Fibroblast of lung (primary cell): ENCODE results near the gene OLFM1. TPM values are rescaled to one million over a fixed set of nuclear protein-coding genes. Genes with fewer than 3 reads are reported as not detected.

Source experiments
- DNase-seq, 2 donors: peaks; one replicate each; pipeline versions ENCODE4 v3.0.0 to v3.0.0-alpha.2; 2010; ENCODE audit warnings: low read depth in 2 of 2
- H2AFZ ChIP-seq: 2 replicates; pipeline ENCODE4 v1.5.1; 2012; ENCODE audit warnings: low read length, control low read depth, inconsistent platforms
- H3K27ac ChIP-seq: 2 replicates; pipeline ENCODE4 v1.5.1; 2011; ENCODE audit warnings: low read length, control low read depth; ENCODE audit not compliant: insufficient read depth
- H3K27me3 ChIP-seq: 2 replicates; pipeline ENCODE4 v1.5.1; 2011; ENCODE audit warnings: mild to moderate bottlenecking, low read length; ENCODE audit not compliant: control insufficient read depth, insufficient read depth
- H3K36me3 ChIP-seq: 2 replicates; pipeline ENCODE4 v1.5.1; 2011; ENCODE audit warnings: low read length; ENCODE audit not compliant: control insufficient read depth, insufficient read depth
- H3K4me1 ChIP-seq: 2 replicates; pipeline ENCODE4 v1.5.1; 2011; ENCODE audit warnings: low read length; ENCODE audit not compliant: control insufficient read depth, insufficient read depth; ENCODE audit errors: extremely low read depth
- H3K4me2 ChIP-seq: 2 replicates; pipeline ENCODE4 v1.5.1; 2011; ENCODE audit warnings: low read length, control low read depth; ENCODE audit not compliant: insufficient read depth; ENCODE audit errors: extremely low read depth
- H3K4me3 ChIP-seq, 4 experiments: fragments of 200-600 bp in 1 of 4; sonication (generic) in 1 of 4; replicated peaks in 1 of 4; 2 replicates each; pipeline ENCODE4 v1.5.1; 2011 to 2016; ENCODE audit warnings: low read length in 4 of 4, low read depth in 3 of 4, mild to moderate bottlenecking in 3 of 4, control low read depth in 2 of 4, inconsistent platforms in 1 of 4, mixed read lengths in 1 of 4; ENCODE audit not compliant: insufficient read depth in 1 of 4; ENCODE audit errors: control extremely low read depth in 1 of 4
- H3K79me2 ChIP-seq: 2 replicates; pipeline ENCODE4 v1.5.1; 2012; ENCODE audit warnings: mild to moderate bottlenecking, low read length, inconsistent platforms; ENCODE audit not compliant: control insufficient read depth, insufficient read depth
- H3K9ac ChIP-seq: 2 replicates; pipeline ENCODE4 v1.5.1; 2011; ENCODE audit warnings: mild to moderate bottlenecking, low read length, control low read depth; ENCODE audit not compliant: insufficient read depth
- H3K9me3 ChIP-seq: 2 replicates; pipeline ENCODE4 v1.5.1; 2012; ENCODE audit warnings: low read depth, low read length; ENCODE audit not compliant: control insufficient read depth, insufficient read depth
- H4K20me1 ChIP-seq: 2 replicates; pipeline ENCODE4 v1.5.1; 2011; ENCODE audit warnings: low read length; ENCODE audit not compliant: control insufficient read depth, insufficient read depth; ENCODE audit errors: extremely low read depth
- CTCF ChIP-seq, 2 donors: IDR thresholded peaks in 1 of 2; conservative IDR thresholded peaks in 1 of 2; 1 replicate in 1 of 2; 2 replicates in 1 of 2; pipeline ENCODE4 v1.5.1; 2011 to 2012; ENCODE audit warnings: low read length in 2 of 2, control low read depth in 1 of 2, inconsistent platforms in 1 of 2, low read depth in 1 of 2, mild to moderate bottlenecking in 1 of 2
- EZH2 ChIP-seq: IDR thresholded peaks from 2 replicates; pipeline ENCODE4 v1.5.1; 2012; ENCODE audit warnings: low read length, control low read depth, mild to moderate bottlenecking; ENCODE audit errors: missing control alignments
- polyA plus RNA-seq, 2 donors: library from polyadenylated mRNA; depleted of rRNA in 1 of 2; stranded (reverse) in 1 of 2; unstranded in 1 of 2; fragments of >200 nt; gene quantifications; 2 replicates each; pipeline ENCODE4 v1.2.1, GENCODE V29; 2011 to 2012; ENCODE audit warnings: missing spikeins in 1 of 2
- total RNA-seq: library from RNA; depleted of rRNA; stranded (reverse); fragments of >200 nt; gene quantifications from 2 replicates; pipeline ENCODE4 v1.2.1, GENCODE V29; 2014

The OLFM1 gene
- total and polyA plus RNA-seq, 2 donors (not counting 1 experiment from before 2014, with no cell fraction given) = 2.0 to 7.6 TPM

GRCh38 chr9:135095470-135096407 lies 8.3 kb downstream of the OLFM1 start:
- H3K27me3 ChIP-seq = no peaks in the 10 kb centered on the region
- no peaks in the 10 kb centered on the region for H3K4me1 ChIP-seq
- no peak for DNase-seq
- no peak overlapping the region for H3K4me2 ChIP-seq
- H2AFZ ChIP-seq = no peak overlapping the region
- no peaks in the 10 kb centered on the region for H3K9me3 ChIP-seq
- TF ChIP-seq CTCF (conservative IDR thresholded peaks at IDR 0.05 in 1 of 2, IDR thresholded peaks at IDR 0.05 in 1 of 2; ENCODE audit: low read depth in 1 of 2, low read length in 2 of 2) (no peak), EZH2 (no peak)
- no peak overlapping the region for H3K27ac ChIP-seq
- no peaks in the 10 kb centered on the region for H3K36me3 ChIP-seq
- no peak overlapping the region for H3K4me3 ChIP-seq
- H4K20me1 ChIP-seq = no peaks in the 10 kb centered on the region
- no peaks in the 10 kb centered on the region for H3K79me2 ChIP-seq
- no peak overlapping the region for H3K9ac ChIP-seq

- no peaks in the 10 kb centered on the region for H3K9me3 ChIP-seq
- no peak overlapping the region for H3K4me3 ChIP-seq
- H3K4me2 ChIP-seq = no peak overlapping the region
- H3K36me3 ChIP-seq = no peaks in the 10 kb centered on the region
- no peak overlapping the region for H3K27ac ChIP-seq
- no peak overlapping the region for H3K9ac ChIP-seq
- H3K4me1 ChIP-seq = no peaks in the 10 kb centered on the region
- DNase-seq = no peak
- H3K27me3 ChIP-seq = no peaks in the 10 kb centered on the region
- TF ChIP-seq CTCF (conservative IDR thresholded peaks at IDR 0.05 in 1 of 2, IDR thresholded peaks at IDR 0.05 in 1 of 2; ENCODE audit: low read depth in 1 of 2, low read length in 2 of 2) (no peak), EZH2 (no peak)
- no peaks in the 10 kb centered on the region for H4K20me1 ChIP-seq
- no peak overlapping the region for H2AFZ ChIP-seq
- H3K79me2 ChIP-seq = no peaks in the 10 kb centered on the region
These were observed 9.0 kb downstream of the OLFM1 start for GRCh38 chr9:135096408-135096895.

- H2AFZ ChIP-seq = no peak overlapping the region
- DNase-seq = no peak
- TF ChIP-seq CTCF (conservative IDR thresholded peaks at IDR 0.05 in 1 of 2, IDR thresholded peaks at IDR 0.05 in 1 of 2; ENCODE audit: low read depth in 1 of 2, low read length in 2 of 2) (no peak), EZH2 (no peak)
These were observed 11.1 kb downstream of the OLFM1 start for GRCh38 chr9:135098400-135099105.

More at GRCh38 chr9:135098400-135099105, 11.1 kb downstream of the OLFM1 start:
- H3K9me3 ChIP-seq = no peaks in the 10 kb centered on the region
- no peaks in the 10 kb centered on the region for H3K36me3 ChIP-seq
- H4K20me1 ChIP-seq = no peaks in the 10 kb centered on the region
- no peak overlapping the region for H3K9ac ChIP-seq
- no peaks in the 10 kb centered on the region for H3K79me2 ChIP-seq
- no peak overlapping the region for H3K4me3 ChIP-seq
- no peaks in the 10 kb centered on the region for H3K27me3 ChIP-seq
- H3K4me2 ChIP-seq = no peak overlapping the region
- H3K27ac ChIP-seq = no peak overlapping the region
- no peaks in the 10 kb centered on the region for H3K4me1 ChIP-seq
